ENCODE results near the gene EIF3L.
A peak's percentile ranks its signal among the peaks of the same experiment; 100 is the strongest.

The EIF3L gene

DNA sequence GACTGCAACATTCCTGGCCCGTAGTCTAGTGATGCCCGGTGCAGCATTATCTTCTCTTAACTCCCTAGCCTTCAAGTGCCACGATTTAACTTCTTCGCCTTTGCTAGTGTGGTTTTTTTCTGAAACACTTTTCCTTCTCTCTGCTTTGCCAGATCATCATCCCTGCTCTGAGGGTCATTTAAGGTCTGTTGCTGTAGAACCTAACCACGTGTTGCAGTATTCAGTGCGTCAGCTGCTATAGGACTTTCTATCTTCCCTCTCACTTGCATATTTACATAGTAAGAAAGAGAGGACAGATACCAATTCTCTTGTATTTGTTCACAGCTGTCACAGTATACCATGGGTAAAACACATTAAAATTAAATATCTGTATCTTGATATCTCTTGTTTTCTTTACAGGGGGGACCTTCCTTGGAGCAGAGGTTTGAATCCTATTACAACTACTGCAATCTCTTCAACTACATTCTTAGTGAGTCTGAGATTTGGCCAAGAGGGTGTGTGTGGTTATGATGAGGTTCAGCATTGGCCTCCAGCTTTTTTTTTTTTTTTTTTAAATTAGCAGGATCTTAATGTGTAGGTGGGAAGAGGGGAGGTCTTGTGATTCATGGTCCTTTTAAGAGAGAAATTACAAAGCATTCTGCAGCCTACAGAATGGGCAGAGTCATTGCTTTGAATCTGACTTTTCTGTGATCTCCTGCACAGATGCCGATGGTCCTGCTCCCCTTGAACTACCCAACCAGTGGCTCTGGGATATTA, 13.5 kb downstream of the EIF3L start:
- Mint-ChIP-seq H3K4me3 (no peak overlapping the region), H3K27me3 (ENCODE audit: low read depth) (no peaks in the 10 kb centered on the region), H3K9me3 (no peaks in the 10 kb centered on the region), H3K4me1 (ENCODE audit: low read depth) (no peaks in the 10 kb centered on the region), H3K27ac (no peak overlapping the region), H3K36me3 (ENCODE audit: low read depth) (peaks cover 44% of the 10 kb centered on the region)

DNA sequence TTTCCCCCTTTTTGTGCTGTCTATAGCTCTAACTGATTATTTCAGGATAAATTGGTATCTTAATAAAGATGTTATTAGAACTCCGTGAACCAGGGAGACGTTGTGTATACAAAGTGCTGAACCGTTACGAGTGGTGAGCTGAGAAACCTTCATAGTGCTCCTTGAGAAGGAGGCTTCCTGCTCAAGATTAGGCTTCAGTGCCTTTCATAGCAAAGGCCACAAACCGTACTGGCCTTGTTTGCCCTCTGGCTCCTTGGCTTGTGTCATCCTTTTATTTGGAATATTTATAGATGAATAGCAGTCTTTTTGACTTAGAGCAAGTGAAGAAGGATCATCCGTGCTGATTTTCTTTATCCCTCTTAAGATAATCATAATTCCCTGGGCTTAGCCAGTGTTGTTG, 16.3 kb downstream of the EIF3L start:
- Mint-ChIP-seq H3K36me3 (ENCODE audit: low read depth) (peaks cover 48% of the 10 kb centered on the region), H3K4me3 (no peak overlapping the region), H3K27ac (no peak overlapping the region), H3K27me3 (ENCODE audit: low read depth) (no peaks in the 10 kb centered on the region), H3K4me1 (ENCODE audit: low read depth) (no peaks in the 10 kb centered on the region), H3K9me3 (no peaks in the 10 kb centered on the region)

- no peak overlapping the region for H3K27ac Mint-ChIP-seq
- H3K4me3 Mint-ChIP-seq = no peak overlapping the region
- H3K9me3 Mint-ChIP-seq = no peaks in the 10 kb centered on the region
- H3K36me3 Mint-ChIP-seq (ENCODE audit: low read depth) = peaks cover 43% of the 10 kb centered on the region
- H3K4me1 Mint-ChIP-seq (ENCODE audit: low read depth) = no peaks in the 10 kb centered on the region
- H3K27me3 Mint-ChIP-seq (ENCODE audit: low read depth) = no peaks in the 10 kb centered on the region
These were observed 21.1 kb downstream of the EIF3L start for GRCh38 chr22:37870273-37870672.

GRCh38 chr22:37880668-37881440, 31.6 kb downstream of the EIF3L start:
- Mint-ChIP-seq H3K9me3 (no peaks in the 10 kb centered on the region), H3K27me3 (ENCODE audit: low read depth) (no peaks in the 10 kb centered on the region), H3K36me3 (ENCODE audit: low read depth) (peaks cover 34% of the 10 kb centered on the region), H3K27ac (no peak overlapping the region), H3K4me3 (no peak overlapping the region), H3K4me1 (ENCODE audit: low read depth) (peaks cover 6% of the 10 kb centered on the region)

- Mint-ChIP-seq H3K9me3 (no peaks in the 10 kb centered on the region), H3K27me3 (ENCODE audit: low read depth) (no peaks in the 10 kb centered on the region), H3K27ac (no peak overlapping the region), H3K36me3 (ENCODE audit: low read depth) (peaks cover 29% of the 10 kb centered on the region), H3K4me3 (no peak overlapping the region), H3K4me1 (ENCODE audit: low read depth) (peaks cover 15% of the 10 kb centered on the region)
These were observed 35.2 kb downstream of the EIF3L start for GRCh38 chr22:37884420-37884819.

- H3K27ac Mint-ChIP-seq = peak overlapping the region; percentile 52
These were observed 38.6 kb downstream of the EIF3L start for GRCh38 chr22:37887584-37888378.

DNA sequence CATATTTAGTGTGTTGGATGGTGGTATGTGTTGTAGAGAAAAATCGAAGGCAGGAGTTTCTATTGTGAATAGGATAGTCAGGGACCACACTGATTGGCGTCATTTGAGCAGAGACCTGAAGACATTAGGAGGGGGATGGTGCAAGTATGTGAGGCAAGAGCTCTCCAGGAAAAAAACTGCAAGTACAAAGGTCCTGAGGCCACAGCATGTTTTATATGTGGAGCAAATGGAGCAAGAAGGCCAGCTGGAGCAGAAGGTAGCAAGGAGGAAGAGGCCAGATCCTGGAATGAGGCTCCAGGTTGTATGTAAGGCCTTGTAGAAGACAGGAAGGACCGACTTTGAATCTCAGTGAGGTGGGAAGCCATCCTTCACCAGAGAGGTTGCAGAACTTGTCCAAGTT, 42.7 kb downstream of the EIF3L start:
- Mint-ChIP-seq H3K36me3 (ENCODE audit: low read depth) (peaks cover 26% of the 10 kb centered on the region), H3K4me3 (no peak overlapping the region), H3K4me1 (ENCODE audit: low read depth) (peaks cover 29% of the 10 kb centered on the region), H3K9me3 (no peaks in the 10 kb centered on the region), H3K27ac (peak overlapping the region; percentile 2), H3K27me3 (ENCODE audit: low read depth) (no peaks in the 10 kb centered on the region)

More at GRCh38 chr22:37887584-37888378, 38.6 kb downstream of the EIF3L start:
- Mint-ChIP-seq H3K27me3 (ENCODE audit: low read depth) (no peaks in the 10 kb centered on the region), H3K36me3 (ENCODE audit: low read depth) (peaks cover 33% of the 10 kb centered on the region), H3K4me3 (no peak overlapping the region), H3K9me3 (no peaks in the 10 kb centered on the region), H3K4me1 (ENCODE audit: low read depth) (peaks cover 15% of the 10 kb centered on the region)

DNA sequence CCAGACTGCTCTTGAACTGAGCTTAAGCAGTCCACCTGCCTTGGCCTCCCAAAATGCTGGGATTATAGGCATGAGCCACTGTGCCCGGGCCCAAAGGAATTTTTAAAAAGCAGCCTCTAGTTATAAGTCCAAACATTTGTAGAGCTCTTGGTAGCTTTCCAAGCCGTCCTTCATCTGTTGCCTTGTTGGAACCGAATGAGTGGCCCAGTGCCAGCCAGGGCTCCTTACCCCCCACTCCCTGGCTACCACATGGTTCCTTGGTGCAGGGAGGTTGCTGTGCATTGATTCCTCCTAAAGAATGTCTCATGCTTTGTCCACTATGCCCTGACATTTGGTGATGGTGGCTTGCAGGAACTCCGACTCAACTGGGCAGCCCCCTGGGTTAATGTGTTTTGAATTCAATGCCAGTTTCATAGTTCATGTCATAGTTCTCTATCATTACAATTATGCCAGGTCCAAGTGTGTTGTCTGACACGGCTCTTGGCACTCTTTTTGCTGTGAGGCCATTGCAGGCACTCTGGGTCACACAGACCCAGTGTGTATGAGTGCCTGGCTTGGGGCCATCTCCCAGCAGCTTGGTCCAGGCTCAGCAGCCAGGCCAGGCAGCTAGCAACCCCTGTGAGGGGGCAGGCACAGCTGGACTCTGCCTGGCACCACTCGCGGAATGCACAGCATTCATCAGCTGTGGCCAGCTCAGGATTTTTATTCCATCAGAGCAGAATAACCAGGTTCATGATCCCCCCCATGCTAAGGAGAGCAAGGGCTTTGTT, 43.5 kb downstream of the EIF3L start:
- Mint-ChIP-seq H3K27me3 (ENCODE audit: low read depth) (no peaks in the 10 kb centered on the region), H3K4me1 (ENCODE audit: low read depth) (peaks cover 26% of the 10 kb centered on the region), H3K9me3 (no peaks in the 10 kb centered on the region), H3K27ac (no peak overlapping the region), H3K4me3 (no peak overlapping the region), H3K36me3 (ENCODE audit: low read depth) (peaks cover 23% of the 10 kb centered on the region)

- Mint-ChIP-seq H3K27ac (peak overlapping the region; percentile 58), H3K36me3 (ENCODE audit: low read depth) (peaks cover 16% of the 10 kb centered on the region), H3K9me3 (no peaks in the 10 kb centered on the region), H3K4me1 (ENCODE audit: low read depth) (peaks cover 23% of the 10 kb centered on the region), H3K27me3 (ENCODE audit: low read depth) (no peaks in the 10 kb centered on the region), H3K4me3 (peak overlapping the region; percentile 26)
These were observed 44.4 kb downstream of the EIF3L start for GRCh38 chr22:37893583-37893983.

DNA sequence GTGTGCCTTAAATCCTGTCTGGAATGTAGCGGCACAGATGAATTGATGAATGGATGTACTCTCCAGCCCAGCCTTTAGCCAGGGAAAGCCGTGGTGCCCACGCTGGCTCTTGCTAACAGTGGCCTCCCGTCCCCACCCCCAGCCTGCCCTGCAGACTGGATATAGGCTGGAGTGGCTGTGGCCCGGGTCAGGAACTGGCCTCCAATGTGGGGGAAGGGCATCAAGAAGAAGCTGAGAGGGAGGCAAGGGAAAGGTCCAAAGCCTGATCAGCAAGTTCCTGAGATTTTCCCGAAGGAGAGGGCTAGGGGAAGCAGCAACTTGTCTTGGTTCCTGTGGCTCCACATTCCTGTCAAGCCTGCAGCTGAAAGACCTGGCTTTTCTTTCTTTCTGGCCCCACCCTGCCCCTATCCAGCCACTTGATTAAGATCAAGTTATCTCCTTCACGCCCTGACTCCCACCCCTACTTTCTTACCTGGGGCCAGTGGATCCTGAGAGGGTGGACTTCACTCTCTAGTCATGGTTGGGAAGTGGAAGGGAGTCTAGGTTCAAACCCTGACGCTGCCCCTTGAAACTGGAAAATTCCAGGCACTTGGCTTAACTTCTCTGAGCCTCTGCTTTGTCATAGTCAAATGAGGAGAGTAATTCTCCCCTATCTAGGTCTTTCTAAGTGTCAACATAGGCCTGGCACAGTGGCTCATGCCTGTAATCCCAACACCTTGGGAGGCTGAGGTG, 45.9 kb downstream of the EIF3L start:
- Mint-ChIP-seq H3K4me3 (no peak overlapping the region), H3K27me3 (ENCODE audit: low read depth) (no peaks in the 10 kb centered on the region), H3K27ac (peak overlapping the region; percentile 84)

DNA sequence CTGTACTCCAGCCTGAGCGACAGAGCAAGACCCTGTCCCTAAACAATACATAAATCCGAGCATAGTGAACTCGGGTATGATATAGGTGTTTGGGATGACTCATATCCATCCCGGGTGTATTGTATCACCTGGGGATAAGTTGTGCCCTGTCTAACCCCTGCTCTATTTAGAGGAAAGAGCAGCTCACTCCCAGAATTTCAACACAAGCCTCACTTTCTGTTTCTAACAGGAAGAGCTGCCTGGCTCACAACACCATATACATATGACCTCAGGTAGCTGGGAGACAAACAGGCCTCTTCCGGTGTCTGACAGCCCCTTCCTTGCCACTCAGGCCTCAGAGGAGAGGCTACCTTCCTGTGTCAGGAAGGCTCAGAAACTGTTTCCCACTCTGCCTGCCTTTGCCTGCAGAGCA, 47.0 kb downstream of the EIF3L start:
- peak overlapping the region; percentile 16 for H3K4me3 Mint-ChIP-seq
- H3K27ac Mint-ChIP-seq = peak overlapping the region; percentile 86
- peaks cover 12% of the 10 kb centered on the region for H3K36me3 Mint-ChIP-seq (ENCODE audit: low read depth)
- H3K4me1 Mint-ChIP-seq (ENCODE audit: low read depth) = peaks cover 24% of the 10 kb centered on the region
- no peaks in the 10 kb centered on the region for H3K9me3 Mint-ChIP-seq
- H3K27me3 Mint-ChIP-seq (ENCODE audit: low read depth) = no peaks in the 10 kb centered on the region

More for the DNA sequence above, 45.9 kb downstream of the EIF3L start:
- Mint-ChIP-seq H3K9me3 (no peaks in the 10 kb centered on the region), H3K36me3 (ENCODE audit: low read depth) (peaks cover 13% of the 10 kb centered on the region), H3K4me1 (ENCODE audit: low read depth) (peaks cover 23% of the 10 kb centered on the region)

DNA sequence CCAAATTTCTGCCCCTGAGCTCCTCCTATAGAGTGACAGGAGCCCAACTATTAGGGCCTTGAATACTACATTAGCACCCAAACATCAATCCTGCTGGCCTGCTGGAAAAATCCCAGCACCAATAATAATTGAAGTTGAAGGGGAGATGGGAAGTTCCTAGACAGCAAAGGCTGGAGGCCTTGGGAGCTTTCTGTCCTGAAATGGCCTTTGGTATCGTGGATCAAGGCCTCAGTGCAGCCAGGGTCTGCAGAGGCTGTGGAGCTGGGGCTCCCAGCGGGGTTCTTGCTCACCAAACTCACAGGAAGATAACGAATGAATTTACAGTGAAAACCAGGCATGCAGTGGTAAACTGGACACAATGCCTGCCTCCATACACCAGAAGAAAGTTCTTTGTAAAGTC, 47.7 kb downstream of the EIF3L start:
- H3K4me3 Mint-ChIP-seq = no peak overlapping the region
- no peaks in the 10 kb centered on the region for H3K27me3 Mint-ChIP-seq (ENCODE audit: low read depth)
- no peaks in the 10 kb centered on the region for H3K9me3 Mint-ChIP-seq
- H3K36me3 Mint-ChIP-seq (ENCODE audit: low read depth) = peaks cover 4% of the 10 kb centered on the region
- H3K27ac Mint-ChIP-seq = peak overlapping the region; percentile 86
- peaks cover 26% of the 10 kb centered on the region for H3K4me1 Mint-ChIP-seq (ENCODE audit: low read depth)

DNA sequence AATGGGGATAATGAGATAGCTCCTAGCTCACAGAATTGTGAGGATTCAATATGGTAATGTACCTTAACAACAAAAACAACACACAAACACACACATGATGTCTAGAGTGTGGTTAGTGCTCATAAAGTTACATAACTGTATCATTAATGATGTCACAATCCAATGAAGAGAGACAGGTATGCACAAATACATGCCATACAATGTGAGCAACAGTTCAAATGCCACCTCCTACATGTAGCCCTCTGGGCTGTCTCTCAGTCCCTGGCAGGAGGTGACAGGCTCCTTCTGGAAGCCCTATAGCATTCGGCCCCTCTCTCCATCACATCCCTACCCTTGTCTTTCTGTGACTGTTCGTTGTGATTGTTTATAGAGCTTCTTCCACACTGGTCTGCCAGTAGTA, 48.6 kb downstream of the EIF3L start:
- Mint-ChIP-seq H3K4me3 (no peak overlapping the region), H3K27ac (peak overlapping the region; percentile 67), H3K4me1 (ENCODE audit: low read depth) (peaks cover 26% of the 10 kb centered on the region), H3K36me3 (ENCODE audit: low read depth) (peaks cover 4% of the 10 kb centered on the region), H3K9me3 (no peaks in the 10 kb centered on the region), H3K27me3 (ENCODE audit: low read depth) (no peaks in the 10 kb centered on the region)
